SK-N-SH treated with all-trans-retinoic acid at 6 μM for 48 hours (cell line): ENCODE results near the gene NRXN3.

ENCODE experiments used
- CSDC2 ChIP-seq: fragments of 250-450 bp; sonication (Bioruptor Pico); IDR thresholded peaks from 2 replicates; pipeline ENCODE4 v1.5.0; 2020; ENCODE audit warnings: mild to moderate bottlenecking, moderate library complexity
- ESRRG ChIP-seq: fragments of 250-450 bp; sonication (Bioruptor Pico); IDR thresholded peaks from 2 replicates; pipeline ENCODE4 v1.6.1; 2021; ENCODE audit warnings: mild to moderate bottlenecking
- OSR1 ChIP-seq: fragments of 250-450 bp; sonication (Bioruptor Pico); IDR thresholded peaks from 2 replicates; pipeline ENCODE4 v1.8.0; 2022; ENCODE audit warnings: moderate library complexity, mild to moderate bottlenecking, inconsistent platforms
- POU6F1 ChIP-seq: fragments of 250-450 bp; sonication (Bioruptor Pico); IDR thresholded peaks from 2 replicates; pipeline ENCODE4 v1.8.0; 2021; ENCODE audit warnings: low read depth, mild to moderate bottlenecking, moderate library complexity, borderline replicate concordance
- TOX ChIP-seq: fragments of 250-450 bp; sonication (Bioruptor Pico); IDR thresholded peaks from 2 replicates; pipeline ENCODE4 v1.8.0; 2021; ENCODE audit warnings: mild to moderate bottlenecking, moderate library complexity, borderline replicate concordance
- ZFP3 ChIP-seq: fragments of 250-450 bp; sonication (Bioruptor Pico); IDR thresholded peaks from 2 replicates; pipeline ENCODE4 v1.5.0; 2020; ENCODE audit warnings: mild to moderate bottlenecking, moderate library complexity
- ZNF70 ChIP-seq: fragments of 450-650 bp; formaldehyde crosslinking; IDR thresholded peaks from 2 replicates; pipeline ENCODE4 v1.5.0; 2020; ENCODE audit warnings: mild to moderate bottlenecking, moderate library complexity
- TF ChIP-seq, protein P1 (sequence below): fragments of 250-450 bp; sonication (Bioruptor Pico); IDR thresholded peaks from 2 replicates; pipeline ENCODE4 v1.5.1; 2020; ENCODE audit warnings: low read depth, mild to moderate bottlenecking, moderate library complexity
- TF ChIP-seq, protein P2 (sequence below): fragments of 250-450 bp; sonication (Bioruptor Pico); IDR thresholded peaks from 2 replicates; pipeline ENCODE4 v1.5.1; 2021; ENCODE audit warnings: mild to moderate bottlenecking, moderate library complexity
- TF ChIP-seq, protein P3 (sequence below): fragments of 250-450 bp; sonication (Bioruptor Pico); IDR thresholded peaks from 2 replicates; pipeline ENCODE4 v1.5.0; 2020; ENCODE audit warnings: mild to moderate bottlenecking, moderate library complexity

DNA sequence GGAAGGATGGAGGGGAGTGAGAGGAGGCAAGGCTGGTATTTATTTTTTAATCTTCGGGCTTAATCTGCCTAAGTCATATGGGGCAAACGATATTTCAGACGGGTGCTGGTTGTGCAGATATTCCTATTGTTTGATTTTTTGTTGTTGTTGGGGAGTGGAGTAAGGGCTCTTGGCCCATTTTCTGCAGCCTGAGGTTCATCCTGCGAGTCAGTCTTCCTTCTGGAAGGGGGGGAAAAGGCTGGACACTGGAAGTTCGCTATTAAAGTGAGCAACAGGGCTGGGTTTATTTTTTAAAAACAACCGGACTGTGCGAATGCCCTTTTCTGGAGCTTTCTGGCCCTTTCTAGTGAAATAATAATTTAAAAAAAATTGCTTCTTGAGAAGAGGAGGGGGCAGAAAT lies 2.3 kb downstream of the NRXN3 start:
- TF ChIP-seq ZFP3 (CRISPR knock-in tag) (no peak), OSR1 (CRISPR knock-in tag) (no peak), CSDC2 (no peak), POU6F1 (CRISPR knock-in tag) (no peak), ESRRG (CRISPR knock-in tag) (no peak), TOX (CRISPR knock-in tag) (no peak), ZNF70 (CRISPR knock-in tag) (no peak)
- TF ChIP-seq, protein P1, sequence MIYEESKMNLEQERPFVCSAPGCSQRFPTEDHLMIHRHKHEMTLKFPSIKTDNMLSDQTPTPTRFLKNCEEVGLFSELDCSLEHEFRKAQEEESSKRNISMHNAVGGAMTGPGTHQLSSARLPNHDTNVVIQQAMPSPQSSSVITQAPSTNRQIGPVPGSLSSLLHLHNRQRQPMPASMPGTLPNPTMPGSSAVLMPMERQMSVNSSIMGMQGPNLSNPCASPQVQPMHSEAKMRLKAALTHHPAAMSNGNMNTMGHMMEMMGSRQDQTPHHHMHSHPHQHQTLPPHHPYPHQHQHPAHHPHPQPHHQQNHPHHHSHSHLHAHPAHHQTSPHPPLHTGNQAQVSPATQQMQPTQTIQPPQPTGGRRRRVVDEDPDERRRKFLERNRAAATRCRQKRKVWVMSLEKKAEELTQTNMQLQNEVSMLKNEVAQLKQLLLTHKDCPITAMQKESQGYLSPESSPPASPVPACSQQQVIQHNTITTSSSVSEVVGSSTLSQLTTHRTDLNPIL, result no peak
- TF ChIP-seq, protein P2, sequence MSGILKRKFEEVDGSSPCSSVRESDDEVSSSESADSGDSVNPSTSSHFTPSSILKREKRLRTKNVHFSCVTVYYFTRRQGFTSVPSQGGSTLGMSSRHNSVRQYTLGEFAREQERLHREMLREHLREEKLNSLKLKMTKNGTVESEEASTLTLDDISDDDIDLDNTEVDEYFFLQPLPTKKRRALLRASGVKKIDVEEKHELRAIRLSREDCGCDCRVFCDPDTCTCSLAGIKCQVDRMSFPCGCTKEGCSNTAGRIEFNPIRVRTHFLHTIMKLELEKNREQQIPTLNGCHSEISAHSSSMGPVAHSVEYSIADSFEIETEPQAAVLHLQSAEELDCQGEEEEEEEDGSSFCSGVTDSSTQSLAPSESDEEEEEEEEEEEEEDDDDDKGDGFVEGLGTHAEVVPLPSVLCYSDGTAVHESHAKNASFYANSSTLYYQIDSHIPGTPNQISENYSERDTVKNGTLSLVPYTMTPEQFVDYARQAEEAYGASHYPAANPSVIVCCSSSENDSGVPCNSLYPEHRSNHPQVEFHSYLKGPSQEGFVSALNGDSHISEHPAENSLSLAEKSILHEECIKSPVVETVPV (CRISPR knock-in tag), result no peak
- TF ChIP-seq, protein P3, sequence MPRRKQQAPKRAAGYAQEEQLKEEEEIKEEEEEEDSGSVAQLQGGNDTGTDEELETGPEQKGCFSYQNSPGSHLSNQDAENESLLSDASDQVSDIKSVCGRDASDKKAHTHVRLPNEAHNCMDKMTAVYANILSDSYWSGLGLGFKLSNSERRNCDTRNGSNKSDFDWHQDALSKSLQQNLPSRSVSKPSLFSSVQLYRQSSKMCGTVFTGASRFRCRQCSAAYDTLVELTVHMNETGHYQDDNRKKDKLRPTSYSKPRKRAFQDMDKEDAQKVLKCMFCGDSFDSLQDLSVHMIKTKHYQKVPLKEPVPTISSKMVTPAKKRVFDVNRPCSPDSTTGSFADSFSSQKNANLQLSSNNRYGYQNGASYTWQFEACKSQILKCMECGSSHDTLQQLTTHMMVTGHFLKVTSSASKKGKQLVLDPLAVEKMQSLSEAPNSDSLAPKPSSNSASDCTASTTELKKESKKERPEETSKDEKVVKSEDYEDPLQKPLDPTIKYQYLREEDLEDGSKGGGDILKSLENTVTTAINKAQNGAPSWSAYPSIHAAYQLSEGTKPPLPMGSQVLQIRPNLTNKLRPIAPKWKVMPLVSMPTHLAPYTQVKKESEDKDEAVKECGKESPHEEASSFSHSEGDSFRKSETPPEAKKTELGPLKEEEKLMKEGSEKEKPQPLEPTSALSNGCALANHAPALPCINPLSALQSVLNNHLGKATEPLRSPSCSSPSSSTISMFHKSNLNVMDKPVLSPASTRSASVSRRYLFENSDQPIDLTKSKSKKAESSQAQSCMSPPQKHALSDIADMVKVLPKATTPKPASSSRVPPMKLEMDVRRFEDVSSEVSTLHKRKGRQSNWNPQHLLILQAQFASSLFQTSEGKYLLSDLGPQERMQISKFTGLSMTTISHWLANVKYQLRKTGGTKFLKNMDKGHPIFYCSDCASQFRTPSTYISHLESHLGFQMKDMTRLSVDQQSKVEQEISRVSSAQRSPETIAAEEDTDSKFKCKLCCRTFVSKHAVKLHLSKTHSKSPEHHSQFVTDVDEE (CRISPR knock-in tag), result no peak
